Loucy (cell line): ENCODE results near the gene BICD1.

ENCODE experiments used
- H2AFZ ChIP-seq: fragments of 200-600 bp; sonication (generic); 2 replicates; pipeline ENCODE4 v1.6.0; 2016; ENCODE audit warnings: antibody characterized with exemption, mild to moderate bottlenecking, low read length, moderate library complexity
- H3F3A ChIP-seq: fragments of 200-600 bp; 2 replicates; pipeline ENCODE4 v1.6.0; 2016; ENCODE audit warnings: antibody characterized with exemption, low read depth, mild to moderate bottlenecking
- H3K27me3 ChIP-seq: fragments of 200-600 bp; sonication (generic); 2 replicates; pipeline ENCODE4 v1.6.1; 2014; ENCODE audit warnings: low read length, mild to moderate bottlenecking; ENCODE audit not compliant: insufficient read depth, poor library complexity, severe bottlenecking
- H3K36me3 ChIP-seq: fragments of 200-600 bp; sonication (generic); 2 replicates; pipeline ENCODE4 v1.6.1; 2016; ENCODE audit warnings: low read length; ENCODE audit not compliant: insufficient read depth
- H3K4me1 ChIP-seq: fragments of 200-600 bp; sonication (generic); 2 replicates; pipeline ENCODE4 v1.5.1; 2014; ENCODE audit warnings: low read length, mild to moderate bottlenecking; ENCODE audit not compliant: insufficient read depth, poor library complexity, severe bottlenecking
- H3K4me2 ChIP-seq: fragments of 200-600 bp; sonication (generic); 2 replicates; pipeline ENCODE4 v1.6.0; 2014; ENCODE audit warnings: antibody characterized with exemption, low read length, low read depth, mild to moderate bottlenecking; ENCODE audit not compliant: poor library complexity, severe bottlenecking
- H3K4me3 ChIP-seq: fragments of 200-600 bp; sonication (generic); 2 replicates; pipeline ENCODE4 v1.5.1; 2014; ENCODE audit warnings: low read length, mild to moderate bottlenecking, mixed read lengths; ENCODE audit not compliant: poor library complexity, severe bottlenecking
- H3K79me2 ChIP-seq: fragments of 200-600 bp; sonication (generic); 2 replicates; pipeline ENCODE4 v1.6.1; 2014; ENCODE audit warnings: low read length; ENCODE audit not compliant: insufficient read depth
- H3K9ac ChIP-seq: fragments of 200-600 bp; sonication (generic); 2 replicates; pipeline ENCODE4 v1.6.0; 2014; ENCODE audit warnings: mild to moderate bottlenecking, low read depth, low read length, moderate library complexity; ENCODE audit not compliant: poor library complexity, severe bottlenecking
- H3K9me2 ChIP-seq: fragments of 200-600 bp; sonication (generic); replicated peaks from 2 replicates; pipeline ENCODE4 v1.6.1; 2016; ENCODE audit warnings: low read depth, low read length, mixed read lengths
- H3K9me3 ChIP-seq: fragments of 200-600 bp; sonication (generic); 2 replicates; pipeline ENCODE4 v1.6.1; 2014; ENCODE audit warnings: mild to moderate bottlenecking, antibody characterized with exemption, low read length, low read depth; ENCODE audit not compliant: insufficient read depth
- H4K20me1 ChIP-seq: fragments of 200-600 bp; sonication (generic); 2 replicates; pipeline ENCODE4 v1.6.0; 2014; ENCODE audit warnings: antibody characterized with exemption, low read length, mild to moderate bottlenecking; ENCODE audit not compliant: insufficient read depth, poor library complexity, severe bottlenecking
- CTCF ChIP-seq: fragments of 200-600 bp; sonication (generic); conservative IDR thresholded peaks from 2 replicates; pipeline ENCODE4 v1.5.1; 2014; ENCODE audit warnings: mild to moderate bottlenecking, antibody characterized with exemption, low read length
- EZH2phosphoT487 ChIP-seq: fragments of 200-600 bp; IDR thresholded peaks from 2 replicates; pipeline ENCODE4 v1.6.1; 2018; ENCODE audit warnings: antibody characterized with exemption, mild to moderate bottlenecking, moderate library complexity, borderline replicate concordance

Gene BICD1

DNA sequence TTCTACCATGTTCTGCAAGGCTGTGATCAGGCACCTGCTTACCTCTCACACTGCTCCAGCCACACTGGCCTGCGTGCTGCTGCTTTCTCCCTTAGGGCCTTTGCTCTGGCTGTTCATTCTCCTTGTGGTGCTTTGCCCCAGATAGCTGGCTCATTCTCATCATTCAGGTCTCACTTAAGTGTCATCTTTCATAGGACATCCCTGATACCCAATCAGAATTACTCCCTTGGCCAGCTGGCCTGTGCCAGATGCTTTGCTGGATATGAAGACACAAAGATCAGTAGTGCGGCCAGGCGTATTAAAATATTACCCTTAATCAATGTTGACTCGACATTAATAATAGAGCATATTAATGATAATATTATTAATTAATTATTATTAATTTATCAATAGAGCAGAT, 148.9 kb downstream of the BICD1 start:
- Histone ChIP-seq H3K9me2 (no peaks in the 10 kb centered on the region), H3K4me2 (no peak overlapping the region), H3K36me3 (no peaks in the 10 kb centered on the region), H4K20me1 (no peaks in the 10 kb centered on the region), H3F3A (no peaks in the 10 kb centered on the region), H3K4me1 (peaks cover 5% of the 10 kb centered on the region), H3K79me2 (no peaks in the 10 kb centered on the region), H2AFZ (no peak overlapping the region), H3K9me3 (peaks cover 5% of the 10 kb centered on the region; the same call in 1 of the 2 replicates), H3K9ac (no peak overlapping the region), H3K27me3 (no peaks in the 10 kb centered on the region), H3K4me3 (no peak overlapping the region)
- TF ChIP-seq EZH2phosphoT487, result no peak
- no peak for TF ChIP-seq CTCF

GRCh38 chr12:32257695-32258496, 151.2 kb downstream of the BICD1 start:
- peaks cover 5% of the 10 kb centered on the region; the same call in 1 of the 2 replicates for H3K9me3 ChIP-seq
- no peaks in the 10 kb centered on the region for H3F3A ChIP-seq
- no peak overlapping the region for H2AFZ ChIP-seq
- H3K9ac ChIP-seq, result no peak overlapping the region
- H3K4me1 ChIP-seq, result peaks cover 28% of the 10 kb centered on the region
- TF ChIP-seq EZH2phosphoT487 (no peak), CTCF (no peak)
- no peaks in the 10 kb centered on the region for H3K36me3 ChIP-seq
- no peaks in the 10 kb centered on the region for H3K9me2 ChIP-seq
- no peaks in the 10 kb centered on the region for H3K27me3 ChIP-seq
- no peaks in the 10 kb centered on the region for H4K20me1 ChIP-seq
- no peak overlapping the region for H3K4me2 ChIP-seq
- peaks cover 6% of the 10 kb centered on the region for H3K79me2 ChIP-seq
- H3K4me3 ChIP-seq, result no peak overlapping the region

DNA sequence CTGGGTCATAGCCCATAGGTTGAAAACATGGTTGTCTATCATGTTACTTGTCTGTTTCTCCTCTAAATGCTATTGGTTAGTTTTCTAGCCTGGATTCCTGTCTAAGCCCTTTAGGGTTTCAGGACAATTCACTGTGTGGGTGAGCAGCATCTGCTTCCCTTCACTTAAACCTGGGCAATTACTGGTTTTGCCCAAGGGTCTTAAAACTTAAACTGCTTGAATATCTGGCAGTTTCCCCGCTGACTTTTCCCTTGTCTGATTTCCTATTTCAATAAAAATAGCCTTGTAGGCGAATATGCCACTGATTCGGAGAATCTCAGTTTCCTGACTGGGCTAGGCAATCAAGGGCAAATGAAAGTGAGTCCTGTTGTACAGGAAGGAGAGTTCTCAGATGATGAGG, 154.0 kb downstream of the BICD1 start:
- Histone ChIP-seq H3K9me2 (no peaks in the 10 kb centered on the region), H3K4me3 (no peak overlapping the region), H3K27me3 (no peaks in the 10 kb centered on the region), H4K20me1 (no peaks in the 10 kb centered on the region), H3K79me2 (peaks cover 6% of the 10 kb centered on the region), H3K4me2 (peak overlapping the region; percentile 3), H3K36me3 (no peaks in the 10 kb centered on the region), H3K9me3 (peaks cover 5% of the 10 kb centered on the region; the same call in 1 of the 2 replicates), H2AFZ (no peak overlapping the region), H3K4me1 (peaks cover 50% of the 10 kb centered on the region), H3K9ac (no peak overlapping the region), H3F3A (peaks cover 9% of the 10 kb centered on the region)
- TF ChIP-seq EZH2phosphoT487, result no peak
- TF ChIP-seq CTCF, result no peak
